Sigmoid colon (tissue), 4 donors: ENCODE data around the gene CDKN1A.

Source experiments
- EP300 ChIP-seq, 4 donors: sonication (generic); formaldehyde crosslinking; IDR thresholded peaks; one replicate each; pipeline ENCODE4 v1.6.1; 2017; ENCODE audit warnings: antibody characterized with exemption in 4 of 4
- POLR2A ChIP-seq, 2 donors: fragments of 450-650 bp; IDR thresholded peaks; one replicate each; pipeline ENCODE4 v1.6.1; 2016; ENCODE audit warnings: antibody characterized with exemption in 2 of 2, mild to moderate bottlenecking in 2 of 2, moderate library complexity in 2 of 2
- POLR2AphosphoS5 ChIP-seq, 4 donors: sonication (generic); formaldehyde crosslinking; IDR thresholded peaks; one replicate each; pipeline ENCODE4 v1.6.1; 2017; ENCODE audit warnings: antibody characterized with exemption in 4 of 4
- TF ChIP-seq, protein P1 (sequence below), 4 experiments: fragments of 450-650 bp in 3 of 4; fragments of 200-600 bp in 1 of 4; IDR thresholded peaks; one replicate each; pipeline ENCODE4 v1.5.1; 2016 to 2019; ENCODE audit warnings: antibody characterized with exemption in 4 of 4, mild to moderate bottlenecking in 3 of 4, moderate library complexity in 2 of 4

- TF ChIP-seq, protein P1, sequence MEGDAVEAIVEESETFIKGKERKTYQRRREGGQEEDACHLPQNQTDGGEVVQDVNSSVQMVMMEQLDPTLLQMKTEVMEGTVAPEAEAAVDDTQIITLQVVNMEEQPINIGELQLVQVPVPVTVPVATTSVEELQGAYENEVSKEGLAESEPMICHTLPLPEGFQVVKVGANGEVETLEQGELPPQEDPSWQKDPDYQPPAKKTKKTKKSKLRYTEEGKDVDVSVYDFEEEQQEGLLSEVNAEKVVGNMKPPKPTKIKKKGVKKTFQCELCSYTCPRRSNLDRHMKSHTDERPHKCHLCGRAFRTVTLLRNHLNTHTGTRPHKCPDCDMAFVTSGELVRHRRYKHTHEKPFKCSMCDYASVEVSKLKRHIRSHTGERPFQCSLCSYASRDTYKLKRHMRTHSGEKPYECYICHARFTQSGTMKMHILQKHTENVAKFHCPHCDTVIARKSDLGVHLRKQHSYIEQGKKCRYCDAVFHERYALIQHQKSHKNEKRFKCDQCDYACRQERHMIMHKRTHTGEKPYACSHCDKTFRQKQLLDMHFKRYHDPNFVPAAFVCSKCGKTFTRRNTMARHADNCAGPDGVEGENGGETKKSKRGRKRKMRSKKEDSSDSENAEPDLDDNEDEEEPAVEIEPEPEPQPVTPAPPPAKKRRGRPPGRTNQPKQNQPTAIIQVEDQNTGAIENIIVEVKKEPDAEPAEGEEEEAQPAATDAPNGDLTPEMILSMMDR (IDR thresholded peaks at IDR 0.05), result peak in 1 of 4 experiments; percentile 14
- TF ChIP-seq POLR2A (IDR thresholded peaks at IDR 0.05), result peak; percentile 95 to 96
- peak; percentile 97 to 99 (median 98) for TF ChIP-seq POLR2AphosphoS5 (IDR thresholded peaks at IDR 0.05)
- peak in 1 of 4 donors; percentile 60 for TF ChIP-seq EP300 (IDR thresholded peaks at IDR 0.05)
Observed at GRCh38 chr6:36678488-36679042, at the start of gene CDKN1A.
